Lung (tissue), 12 donors: ENCODE data around the gene SNX22. TPM values are rescaled to one million over a fixed set of nuclear protein-coding genes. Genes with fewer than 3 reads are reported as not detected.

Source experiments
- ATAC-seq: fragments of 200-7000 bp; cut with Tn5 transposase; one replicate; pipeline ENCODE4 v1.9.1; 2020; ENCODE audit warnings: moderate number of reproducible peaks; ENCODE audit not compliant: insufficient read depth, low FRiP score
- DNase-seq, 3 donors: peaks; one replicate each; pipeline ENCODE4 v3.0.0-alpha.2; 2013 to 2017
- H3K27ac ChIP-seq, 2 donors: one replicate each; pipeline ENCODE4 v1.5.1; 2013; ENCODE audit warnings: mild to moderate bottlenecking in 2 of 2, moderate library complexity in 2 of 2, control low read depth in 1 of 2, inconsistent platforms in 1 of 2, low read depth in 1 of 2, low read length in 1 of 2
- H3K27me3 ChIP-seq, 3 donors: one replicate each; pipeline ENCODE4 v1.5.1; 2013; ENCODE audit warnings: low read length in 2 of 3; ENCODE audit not compliant: control insufficient read depth in 3 of 3, insufficient read depth in 3 of 3
- H3K36me3 ChIP-seq, 4 donors: one replicate each; pipeline ENCODE4 v1.5.1; 2013; ENCODE audit warnings: low read length in 4 of 4, mild to moderate bottlenecking in 1 of 4, moderate library complexity in 1 of 4; ENCODE audit not compliant: control insufficient read depth in 4 of 4, insufficient read depth in 4 of 4
- H3K4me1 ChIP-seq, 5 donors: one replicate each; pipeline ENCODE4 v1.5.1; 2013; ENCODE audit warnings: low read length in 5 of 5, mild to moderate bottlenecking in 2 of 5, moderate library complexity in 1 of 5; ENCODE audit not compliant: control insufficient read depth in 5 of 5, insufficient read depth in 5 of 5
- H3K4me3 ChIP-seq: one replicate; pipeline ENCODE4 v1.5.1; 2013; ENCODE audit warnings: mild to moderate bottlenecking, control low read depth, moderate library complexity
- H3K9ac ChIP-seq, 2 donors: one replicate each; pipeline ENCODE4 v1.5.1; 2013; ENCODE audit warnings: low read length in 2 of 2, control low read depth in 1 of 2; ENCODE audit not compliant: insufficient read depth in 1 of 2
- H3K9me3 ChIP-seq, 4 donors: one replicate each; pipeline ENCODE4 v1.5.1; 2013; ENCODE audit warnings: low read length in 3 of 4, mild to moderate bottlenecking in 1 of 4, moderate library complexity in 1 of 4; ENCODE audit not compliant: control insufficient read depth in 4 of 4, insufficient read depth in 3 of 4
- CTCF ChIP-seq: IDR thresholded peaks from 2 replicates; pipeline ENCODE4 v1.5.1; 2012; ENCODE audit warnings: mild to moderate bottlenecking; ENCODE audit errors: control extremely low read depth, extremely low read depth
- WGBS, 2 donors: extraction: QIAGEN DNeasy Blood & Tissue Kit; methylation state at CpG; one replicate each; pipeline ENCODE4 v1.1.7; 2013; 5-methylcytosine and 5-hydroxymethylcytosine counted together
- polyA plus RNA-seq, 2 donors: library from polyadenylated mRNA; stranded (reverse); fragments of 200-250 nt; gene quantifications; one replicate each; pipeline ENCODE4 v1.2.1, GENCODE V29; 2013
- total RNA-seq, 2 donors: library from RNA; depleted of rRNA in 1 of 2; stranded (reverse); fragments of >200 nt in 1 of 2; gene quantifications; one replicate each; pipeline ENCODE4 v1.2.1, GENCODE V29; 2014 to 2021
- donor health status: control.
- donor health status: control.
- donor health status: Bipolar disorder and iron deficiency.
- donor health status: healthy.
- donor health status: DM: yes; HTN: yes; CAD: no.

Gene SNX22
- total and polyA plus RNA-seq, 4 donors = 3.4 to 20.3 (median 9.2) TPM

DNA sequence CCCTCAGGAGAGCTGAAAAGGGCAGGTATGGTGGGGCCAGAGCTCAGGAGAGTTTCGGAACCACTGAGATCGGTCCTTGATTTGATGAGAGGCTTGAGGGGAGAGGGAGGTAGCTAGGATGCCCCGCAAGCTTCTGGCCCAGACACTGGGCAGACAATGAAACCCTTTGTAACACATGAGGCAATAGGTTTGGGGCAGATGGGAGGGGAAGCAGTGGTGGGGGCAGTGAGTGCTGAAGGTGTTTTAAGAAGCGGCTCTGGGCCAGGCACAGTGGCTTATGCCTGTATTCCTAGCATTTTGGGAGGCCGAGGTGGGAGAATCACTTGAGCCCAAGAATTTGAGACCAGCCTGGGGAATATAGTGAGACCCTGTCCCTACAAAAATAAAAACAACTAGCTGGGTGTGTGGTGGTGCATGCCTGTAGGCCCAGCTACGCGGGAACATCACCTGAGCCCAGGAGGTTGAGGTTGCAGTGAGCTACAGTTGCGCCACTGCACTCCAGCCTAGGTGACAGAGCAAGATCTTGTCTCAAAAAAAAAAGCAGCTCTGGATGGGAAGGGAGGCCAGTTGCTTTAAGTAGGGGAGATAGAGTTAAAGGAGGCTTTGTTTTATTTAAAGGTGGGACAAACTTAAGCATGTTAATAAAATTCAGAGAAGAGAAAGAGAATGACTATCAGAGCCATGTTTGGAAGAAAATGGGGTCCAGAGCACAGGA, 9.6 kb upstream of the SNX22 start:
- 97 to 99% methylated on average over 8 of the region's 8 CpGs for WGBS, 2 donors
- Histone ChIP-seq H3K9ac (no peak overlapping the region), H3K9me3 (no peaks in the 10 kb centered on the region), H3K27me3 (no peaks in the 10 kb centered on the region), H3K36me3 (peaks cover 6 to 46% (median 17%) of the 10 kb centered on the region in 4 donors), H3K4me1 (peaks cover 0 to 13% (median 0%) of the 10 kb centered on the region in 5 donors), H3K27ac (no peak overlapping the region), H3K4me3 (no peak overlapping the region)
- no peak for TF ChIP-seq CTCF
- DNase-seq (no peak), ATAC-seq (no peak)

DNA sequence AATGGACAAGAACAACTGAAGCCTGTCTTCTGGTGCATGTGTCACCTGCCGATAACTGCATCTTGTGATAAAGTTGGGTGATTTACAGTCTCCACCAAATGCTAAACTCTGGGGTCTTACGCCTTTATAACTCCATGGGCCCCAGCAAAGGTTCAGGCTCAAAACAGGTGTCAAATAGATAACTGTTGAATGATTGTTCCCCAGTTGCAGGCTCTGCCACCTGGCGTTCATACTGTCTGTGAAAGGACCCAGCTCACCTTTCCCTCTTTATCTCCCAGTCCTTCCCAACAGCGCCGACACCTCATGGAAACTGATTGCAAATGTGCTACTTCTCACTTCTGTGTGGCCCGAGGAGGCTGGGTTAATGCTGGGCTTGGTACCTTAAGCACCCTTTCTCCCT, 8.3 kb upstream of the SNX22 start:
- 89 to 92% methylated on average over 6 of the region's 6 CpGs for WGBS, 2 donors
- ATAC-seq (no peak), DNase-seq (no peak)
- peaks cover 0 to 18% (median 3%) of the 10 kb centered on the region in 5 donors for H3K4me1 ChIP-seq
- no peak for TF ChIP-seq CTCF
- H3K9ac ChIP-seq = no peak overlapping the region
- no peaks in the 10 kb centered on the region for H3K9me3 ChIP-seq
- H3K36me3 ChIP-seq = peaks cover 0 to 37% (median 11%) of the 10 kb centered on the region in 4 donors
- H3K27me3 ChIP-seq = no peaks in the 10 kb centered on the region
- H3K4me3 ChIP-seq = no peak overlapping the region
- H3K27ac ChIP-seq = no peak overlapping the region

DNA sequence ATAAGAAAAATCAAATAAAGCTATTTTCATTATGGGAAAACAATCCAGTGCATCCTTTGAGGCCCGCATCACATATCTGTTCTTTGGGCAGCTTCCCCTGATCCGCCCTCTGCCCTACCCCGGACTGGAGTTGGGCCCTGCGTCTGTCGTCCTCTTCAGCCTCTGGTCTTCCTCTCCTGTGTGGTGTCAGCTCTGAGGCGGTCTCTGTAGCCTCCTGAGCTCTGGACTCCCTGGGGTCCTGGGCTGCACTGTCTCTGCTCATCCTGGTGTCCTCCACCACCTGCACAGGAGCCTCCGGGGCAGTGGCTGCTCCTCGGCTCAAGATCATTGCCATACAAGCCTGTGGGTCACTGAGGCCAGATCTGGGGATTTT, 7.4 kb upstream of the SNX22 start:
- TF ChIP-seq CTCF = no peak
- H3K4me3 ChIP-seq = no peak overlapping the region
- peaks cover 0 to 18% (median 3%) of the 10 kb centered on the region in 5 donors for H3K4me1 ChIP-seq
- peaks cover 0 to 32% (median 9%) of the 10 kb centered on the region in 4 donors for H3K36me3 ChIP-seq
- 86 to 91% methylated on average over 8 of the region's 8 CpGs for WGBS, 2 donors
- no peaks in the 10 kb centered on the region for H3K27me3 ChIP-seq
- H3K9ac ChIP-seq = no peak overlapping the region
- DNase-seq (no peak), ATAC-seq (no peak)
- no peaks in the 10 kb centered on the region for H3K9me3 ChIP-seq
- H3K27ac ChIP-seq = no peak overlapping the region
